Lung (tissue), 12 donors: ENCODE data around the gene TSPAN18. TPM values are rescaled to one million over a fixed set of nuclear protein-coding genes. Genes with fewer than 3 reads are reported as not detected.

Experiments
- ATAC-seq: fragments of 200-7000 bp; cut with Tn5 transposase; one replicate; pipeline ENCODE4 v1.9.1; 2020; ENCODE audit warnings: moderate number of reproducible peaks; ENCODE audit not compliant: insufficient read depth, low FRiP score
- DNase-seq, 3 donors: peaks; one replicate each; pipeline ENCODE4 v3.0.0-alpha.2; 2013 to 2017
- H3K27ac ChIP-seq, 2 donors: one replicate each; pipeline ENCODE4 v1.5.1; 2013; ENCODE audit warnings: mild to moderate bottlenecking in 2 of 2, moderate library complexity in 2 of 2, control low read depth in 1 of 2, inconsistent platforms in 1 of 2, low read depth in 1 of 2, low read length in 1 of 2
- H3K27me3 ChIP-seq, 3 donors: one replicate each; pipeline ENCODE4 v1.5.1; 2013; ENCODE audit warnings: low read length in 2 of 3; ENCODE audit not compliant: control insufficient read depth in 3 of 3, insufficient read depth in 3 of 3
- H3K36me3 ChIP-seq, 4 donors: one replicate each; pipeline ENCODE4 v1.5.1; 2013; ENCODE audit warnings: low read length in 4 of 4, mild to moderate bottlenecking in 1 of 4, moderate library complexity in 1 of 4; ENCODE audit not compliant: control insufficient read depth in 4 of 4, insufficient read depth in 4 of 4
- H3K4me1 ChIP-seq, 5 donors: one replicate each; pipeline ENCODE4 v1.5.1; 2013; ENCODE audit warnings: low read length in 5 of 5, mild to moderate bottlenecking in 2 of 5, moderate library complexity in 1 of 5; ENCODE audit not compliant: control insufficient read depth in 5 of 5, insufficient read depth in 5 of 5
- H3K4me3 ChIP-seq: one replicate; pipeline ENCODE4 v1.5.1; 2013; ENCODE audit warnings: mild to moderate bottlenecking, control low read depth, moderate library complexity
- H3K9ac ChIP-seq, 2 donors: one replicate each; pipeline ENCODE4 v1.5.1; 2013; ENCODE audit warnings: low read length in 2 of 2, control low read depth in 1 of 2; ENCODE audit not compliant: insufficient read depth in 1 of 2
- H3K9me3 ChIP-seq, 4 donors: one replicate each; pipeline ENCODE4 v1.5.1; 2013; ENCODE audit warnings: low read length in 3 of 4, mild to moderate bottlenecking in 1 of 4, moderate library complexity in 1 of 4; ENCODE audit not compliant: control insufficient read depth in 4 of 4, insufficient read depth in 3 of 4
- WGBS, 2 donors: extraction: QIAGEN DNeasy Blood & Tissue Kit; methylation state at CpG; one replicate each; pipeline ENCODE4 v1.1.7; 2013; 5-methylcytosine and 5-hydroxymethylcytosine counted together
- polyA plus RNA-seq, 2 donors: library from polyadenylated mRNA; stranded (reverse); fragments of 200-250 nt; gene quantifications; one replicate each; pipeline ENCODE4 v1.2.1, GENCODE V29; 2013
- total RNA-seq, 2 donors: library from RNA; depleted of rRNA in 1 of 2; stranded (reverse); fragments of >200 nt in 1 of 2; gene quantifications; one replicate each; pipeline ENCODE4 v1.2.1, GENCODE V29; 2014 to 2021
- TF ChIP-seq, protein P1 (sequence below): IDR thresholded peaks from 2 replicates; pipeline ENCODE4 v1.5.1; 2012; ENCODE audit warnings: mild to moderate bottlenecking; ENCODE audit errors: control extremely low read depth, extremely low read depth
- donor health status: control.
- donor health status: control.
- donor health status: Bipolar disorder and iron deficiency.
- donor health status: healthy.
- donor health status: DM: yes; HTN: yes; CAD: no.

The TSPAN18 gene
- total and polyA plus RNA-seq, 4 donors: 8.3 to 40.7 (median 21.4) TPM

DNA sequence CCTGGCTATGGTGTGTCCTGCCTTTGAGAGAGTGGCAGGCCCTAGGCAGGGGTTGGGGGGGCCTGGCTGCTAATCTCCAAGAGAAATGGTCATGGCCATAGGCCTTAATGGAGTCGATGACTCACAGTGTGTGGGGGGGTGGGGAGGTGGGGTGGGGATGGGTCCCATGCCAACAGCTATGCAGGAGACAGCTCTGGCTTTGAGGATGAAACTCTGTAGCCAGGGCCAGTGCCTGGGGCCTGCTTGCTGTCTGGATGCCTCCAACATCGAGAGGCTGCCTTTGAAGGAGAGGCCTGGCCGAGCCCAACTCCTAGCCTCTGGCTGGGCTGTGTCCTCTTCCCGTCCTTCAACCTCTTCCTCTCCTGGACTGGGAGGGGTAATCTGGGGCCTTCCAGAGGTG lies 23.9 kb upstream of the TSPAN18 start:
- Histone ChIP-seq H3K9ac (no peak overlapping the region), H3K27me3 (no peaks in the 10 kb centered on the region), H3K9me3 (peaks cover 0 to 6% (median 2%) of the 10 kb centered on the region in 4 donors), H3K36me3 (no peaks in the 10 kb centered on the region), H3K4me1 (peaks cover 0 to 9% (median 7%) of the 10 kb centered on the region in 5 donors), H3K4me3 (no peak overlapping the region), H3K27ac (no peak overlapping the region)
- DNase-seq: no peak
- 74 to 82% methylated on average over 4 of the region's 4 CpGs for WGBS, 2 donors
- ATAC-seq: no peak
- TF ChIP-seq, protein P1, sequence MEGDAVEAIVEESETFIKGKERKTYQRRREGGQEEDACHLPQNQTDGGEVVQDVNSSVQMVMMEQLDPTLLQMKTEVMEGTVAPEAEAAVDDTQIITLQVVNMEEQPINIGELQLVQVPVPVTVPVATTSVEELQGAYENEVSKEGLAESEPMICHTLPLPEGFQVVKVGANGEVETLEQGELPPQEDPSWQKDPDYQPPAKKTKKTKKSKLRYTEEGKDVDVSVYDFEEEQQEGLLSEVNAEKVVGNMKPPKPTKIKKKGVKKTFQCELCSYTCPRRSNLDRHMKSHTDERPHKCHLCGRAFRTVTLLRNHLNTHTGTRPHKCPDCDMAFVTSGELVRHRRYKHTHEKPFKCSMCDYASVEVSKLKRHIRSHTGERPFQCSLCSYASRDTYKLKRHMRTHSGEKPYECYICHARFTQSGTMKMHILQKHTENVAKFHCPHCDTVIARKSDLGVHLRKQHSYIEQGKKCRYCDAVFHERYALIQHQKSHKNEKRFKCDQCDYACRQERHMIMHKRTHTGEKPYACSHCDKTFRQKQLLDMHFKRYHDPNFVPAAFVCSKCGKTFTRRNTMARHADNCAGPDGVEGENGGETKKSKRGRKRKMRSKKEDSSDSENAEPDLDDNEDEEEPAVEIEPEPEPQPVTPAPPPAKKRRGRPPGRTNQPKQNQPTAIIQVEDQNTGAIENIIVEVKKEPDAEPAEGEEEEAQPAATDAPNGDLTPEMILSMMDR: no peak

DNA sequence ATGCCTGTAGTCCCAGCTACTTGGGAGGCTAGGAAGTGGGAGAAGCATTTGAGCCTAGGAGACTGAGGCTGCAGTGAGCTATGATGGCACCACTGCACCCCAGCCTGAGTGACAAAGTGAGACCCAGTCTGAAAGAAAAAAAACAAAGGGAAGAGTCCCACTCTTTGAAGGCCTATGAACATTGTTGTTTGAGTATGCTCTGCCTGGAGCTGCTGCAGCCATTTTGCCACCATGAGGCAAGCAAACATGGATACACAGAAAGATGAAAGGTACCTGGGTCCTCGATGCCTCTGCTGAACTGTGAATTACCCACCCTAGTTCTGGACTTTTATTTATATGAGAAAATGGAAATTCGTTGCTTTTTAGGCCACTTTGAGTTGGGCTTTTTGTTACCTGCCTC lies 19.7 kb upstream of the TSPAN18 start:
- WGBS, 2 donors: 88 to 95% methylated on average over 2 of the region's 2 CpGs
- ATAC-seq: no peak

DNA sequence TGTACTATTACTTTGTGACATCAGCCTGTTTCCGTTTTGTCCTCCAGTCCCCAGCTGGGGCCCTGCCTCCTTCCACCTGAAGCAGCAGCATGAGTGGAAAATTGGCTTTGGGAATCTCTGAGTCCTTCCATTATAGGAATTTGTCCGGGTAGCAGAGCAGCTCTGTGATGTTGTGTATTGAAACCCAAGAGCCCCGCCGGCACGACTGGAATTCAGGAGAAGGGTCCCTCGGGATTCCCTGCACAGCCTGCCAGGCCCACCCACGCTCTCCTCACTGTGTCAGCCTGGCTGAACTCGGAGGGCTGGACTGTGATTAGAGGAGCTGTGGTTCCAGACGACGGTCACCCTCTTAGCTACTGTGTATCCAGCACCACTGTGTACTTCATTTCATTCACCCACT lies 18.8 kb upstream of the TSPAN18 start:
- no peaks in the 10 kb centered on the region for H3K27me3 ChIP-seq
- whole genome bisulfite sequencing, 2 donors: 67 to 81% methylated on average over 10 of the region's 10 CpGs
- DNase-seq: no peak
- H3K36me3 ChIP-seq: no peaks in the 10 kb centered on the region
- H3K4me1 ChIP-seq: peaks cover 0 to 13% (median 0%) of the 10 kb centered on the region in 5 donors
- TF ChIP-seq, protein P1: no peak
- peaks cover 0 to 6% (median 2%) of the 10 kb centered on the region in 4 donors for H3K9me3 ChIP-seq
- no peak for ATAC-seq
- H3K4me3 ChIP-seq: no peak overlapping the region
- H3K9ac ChIP-seq: no peak overlapping the region
- no peak overlapping the region for H3K27ac ChIP-seq

More for the DNA sequence above, 19.7 kb upstream of the TSPAN18 start:
- H3K36me3 ChIP-seq: no peaks in the 10 kb centered on the region
- DNase-seq: no peak
- peaks cover 0 to 6% (median 2%) of the 10 kb centered on the region in 4 donors for H3K9me3 ChIP-seq
- TF ChIP-seq, protein P1: no peak
- no peak overlapping the region for H3K4me3 ChIP-seq
- peaks cover 0 to 13% (median 0%) of the 10 kb centered on the region in 5 donors for H3K4me1 ChIP-seq
- no peaks in the 10 kb centered on the region for H3K27me3 ChIP-seq
- H3K9ac ChIP-seq: no peak overlapping the region
- H3K27ac ChIP-seq: no peak overlapping the region
